SJSA1 (cell line): ENCODE data around the gene ITIH6. TPM values are rescaled to one million over a fixed set of nuclear protein-coding genes. Genes with fewer than 3 reads are reported as not detected.
"Not testable (repeated sequence)": the region's sequence is repeated elsewhere in the genome, so short reads cannot be mapped to it uniquely, and the experiment has no call there.

Experiments
- DNase-seq, 2 experiments: peaks; one replicate each; pipeline ENCODE4 v3.0.0-alpha.2; 2015 to 2020; ENCODE audit warnings: low spot score in 2 of 2, low read depth in 1 of 2
- H3K27ac ChIP-seq: fragments of 250-450 bp; sonication (Bioruptor Pico); 2 replicates; pipeline ENCODE4 v1.5.1; 2020; ENCODE audit warnings: mild to moderate bottlenecking, moderate library complexity
- H3K27me3 ChIP-seq: fragments of 250-450 bp; sonication (Bioruptor Pico); replicated peaks from 2 replicates; pipeline ENCODE4 v1.5.1; 2020; ENCODE audit warnings: mild to moderate bottlenecking, moderate library complexity
- H3K36me3 ChIP-seq: fragments of 250-450 bp; sonication (Bioruptor Pico); 2 replicates; pipeline ENCODE4 v1.5.1; 2020; ENCODE audit warnings: mild to moderate bottlenecking
- H3K4me1 ChIP-seq: fragments of 250-450 bp; sonication (Bioruptor Pico); replicated peaks from 2 replicates; pipeline ENCODE4 v1.6.1; 2021; ENCODE audit warnings: mild to moderate bottlenecking
- H3K4me3 ChIP-seq: fragments of 250-450 bp; sonication (Bioruptor Pico); 2 replicates; pipeline ENCODE4 v1.5.1; 2020; ENCODE audit warnings: mild to moderate bottlenecking
- H3K9me3 ChIP-seq: fragments of 250-450 bp; sonication (Bioruptor Pico); replicated peaks from 2 replicates; pipeline ENCODE4 v1.5.1; 2020; ENCODE audit warnings: mild to moderate bottlenecking
- total RNA-seq: library from RNA; depleted of rRNA; stranded (reverse); fragments of >200 nt; shearing (Covaris generic); gene quantifications from 2 replicates; pipeline ENCODE4 v1.2.3, GENCODE V29; 2014; rRNA removed

The ITIH6 gene
- total RNA-seq = not detected in 2 replicates

GRCh38 chrX:54798137-54798536 is at the start of gene ITIH6:
Gene ITIH6 (minus strand): TSS chrX:54798255. CDS start chrX:54798210, 45 bp downstream.
- Histone ChIP-seq H3K27ac (no peak within 1 kb of the TSS), H3K27me3 (no peaks in the 10 kb centered on the region), H3K4me1 (no peaks in the 10 kb centered on the region), H3K9me3 (no peaks in the 10 kb centered on the region), H3K36me3 (no peaks in the 10 kb centered on the region), H3K4me3 (no peak within 1 kb of the TSS)
- DNase-seq = no peak

- not testable (repeated sequence) for H3K27ac ChIP-seq, DNase-seq, H3K4me3 ChIP-seq, H3K36me3 ChIP-seq, H3K9me3 ChIP-seq, H3K27me3 ChIP-seq, H3K4me1 ChIP-seq
Observed at GRCh38 chrX:54847700-54848099, 49.6 kb upstream of the ITIH6 start.

- no peak overlapping the region for H3K4me3 ChIP-seq
- no peaks in the 10 kb centered on the region for H3K9me3 ChIP-seq
- DNase-seq = no peak
- no peaks in the 10 kb centered on the region for H3K27me3 ChIP-seq
- no peaks in the 10 kb centered on the region for H3K4me1 ChIP-seq
- H3K27ac ChIP-seq = no peak overlapping the region
- H3K36me3 ChIP-seq = no peaks in the 10 kb centered on the region
Observed at GRCh38 chrX:54843050-54843449, 45.0 kb upstream of the ITIH6 start.

- no peaks in the 10 kb centered on the region for H3K36me3 ChIP-seq
- no peak for DNase-seq
- no peaks in the 10 kb centered on the region for H3K27me3 ChIP-seq
- H3K4me3 ChIP-seq = no peak overlapping the region
- H3K9me3 ChIP-seq = no peaks in the 10 kb centered on the region
- no peaks in the 10 kb centered on the region for H3K4me1 ChIP-seq
- no peak overlapping the region for H3K27ac ChIP-seq
Observed at GRCh38 chrX:54842607-54843006, 44.6 kb upstream of the ITIH6 start.

GRCh38 chrX:54841184-54841874 is 43.3 kb upstream of the ITIH6 start:
- not testable (repeated sequence) for H3K9me3 ChIP-seq, H3K27ac ChIP-seq, H3K4me1 ChIP-seq, DNase-seq, H3K27me3 ChIP-seq, H3K4me3 ChIP-seq, H3K36me3 ChIP-seq

- no peak for DNase-seq
- Histone ChIP-seq H3K4me1 (no peaks in the 10 kb centered on the region), H3K36me3 (no peaks in the 10 kb centered on the region), H3K9me3 (no peaks in the 10 kb centered on the region), H3K27me3 (no peaks in the 10 kb centered on the region), H3K27ac (no peak overlapping the region), H3K4me3 (no peak overlapping the region)
Observed at GRCh38 chrX:54838583-54838982, 40.5 kb upstream of the ITIH6 start.

GRCh38 chrX:54826598-54826997 is 28.5 kb upstream of the ITIH6 start:
- Histone ChIP-seq H3K4me3 (no peak overlapping the region), H3K36me3 (no peaks in the 10 kb centered on the region), H3K27ac (no peak overlapping the region), H3K4me1 (no peaks in the 10 kb centered on the region), H3K9me3 (no peaks in the 10 kb centered on the region), H3K27me3 (no peaks in the 10 kb centered on the region)
- DNase-seq = no peak

- H3K27ac ChIP-seq = no peak overlapping the region
- no peak for DNase-seq
- no peaks in the 10 kb centered on the region for H3K4me1 ChIP-seq
- no peaks in the 10 kb centered on the region for H3K27me3 ChIP-seq
- H3K4me3 ChIP-seq = no peak overlapping the region
- no peaks in the 10 kb centered on the region for H3K36me3 ChIP-seq
- H3K9me3 ChIP-seq = no peaks in the 10 kb centered on the region
Observed at GRCh38 chrX:54825716-54826438, 27.8 kb upstream of the ITIH6 start.

- Histone ChIP-seq H3K36me3 (no peaks in the 10 kb centered on the region), H3K9me3 (no peaks in the 10 kb centered on the region), H3K27ac (no peak overlapping the region), H3K4me3 (no peak overlapping the region), H3K4me1 (no peaks in the 10 kb centered on the region), H3K27me3 (no peaks in the 10 kb centered on the region)
- DNase-seq = no peak
Observed at GRCh38 chrX:54824722-54825121, 26.7 kb upstream of the ITIH6 start.

GRCh38 chrX:54824195-54824594 is 26.1 kb upstream of the ITIH6 start:
- H3K36me3 ChIP-seq = no peaks in the 10 kb centered on the region
- no peaks in the 10 kb centered on the region for H3K9me3 ChIP-seq

GRCh38 chrX:54821310-54821709 is 23.3 kb upstream of the ITIH6 start:
- H3K9me3 ChIP-seq = no peaks in the 10 kb centered on the region
- H3K36me3 ChIP-seq = no peaks in the 10 kb centered on the region
- no peak overlapping the region for H3K4me3 ChIP-seq
- H3K27me3 ChIP-seq = no peaks in the 10 kb centered on the region
- H3K27ac ChIP-seq = no peak overlapping the region
- no peak for DNase-seq
- no peaks in the 10 kb centered on the region for H3K4me1 ChIP-seq

More at GRCh38 chrX:54824195-54824594, 26.1 kb upstream of the ITIH6 start:
- DNase-seq = no peak
- Histone ChIP-seq H3K4me1 (no peaks in the 10 kb centered on the region), H3K27me3 (no peaks in the 10 kb centered on the region), H3K4me3 (no peak overlapping the region), H3K27ac (no peak overlapping the region)

- no peak for DNase-seq
Observed at GRCh38 chrX:54820737-54821136, 22.7 kb upstream of the ITIH6 start.

GRCh38 chrX:54819201-54819600 is 21.1 kb upstream of the ITIH6 start:
- no peak overlapping the region for H3K27ac ChIP-seq
- H3K36me3 ChIP-seq = no peaks in the 10 kb centered on the region; the same call in none of the 2 replicates
- no peak for DNase-seq
- H3K4me1 ChIP-seq = no peaks in the 10 kb centered on the region
- H3K9me3 ChIP-seq = no peaks in the 10 kb centered on the region
- no peak overlapping the region for H3K4me3 ChIP-seq
- H3K27me3 ChIP-seq = no peaks in the 10 kb centered on the region

More at GRCh38 chrX:54820737-54821136, 22.7 kb upstream of the ITIH6 start:
- H3K4me1 ChIP-seq = no peaks in the 10 kb centered on the region
- H3K9me3 ChIP-seq = no peaks in the 10 kb centered on the region
- no peaks in the 10 kb centered on the region for H3K27me3 ChIP-seq
- no peaks in the 10 kb centered on the region; the same call in 1 of the 2 replicates for H3K36me3 ChIP-seq
- H3K4me3 ChIP-seq = no peak overlapping the region
- no peak overlapping the region for H3K27ac ChIP-seq

- H3K9me3 ChIP-seq = no peaks in the 10 kb centered on the region
- H3K4me1 ChIP-seq = no peaks in the 10 kb centered on the region
- H3K27me3 ChIP-seq = no peaks in the 10 kb centered on the region
- DNase-seq = no peak
- H3K36me3 ChIP-seq = peaks cover 5% of the 10 kb centered on the region
- no peak overlapping the region for H3K27ac ChIP-seq
- H3K4me3 ChIP-seq = no peak overlapping the region
Observed at GRCh38 chrX:54818221-54818620, 20.2 kb upstream of the ITIH6 start.
